ENCODE results near the gene ZNF483. TPM values are rescaled to one million over a fixed set of nuclear protein-coding genes. Genes with fewer than 3 reads are reported as not detected.

The ZNF483 gene
- total and polyA plus RNA-seq, 9 of the 15 experiments (the other 6 are each of a cell fraction or from before 2014, with no cell fraction given), result 0.04 to 1.0 (median 0.38) TPM

- peak in 1 of 2 experiments; percentile 81 for TF ChIP-seq E2F6 (IDR thresholded peaks at IDR 0.05; ENCODE audit: borderline replicate concordance in 1 of 2, extremely low read depth in 1 of 2, insufficient read depth in 1 of 2, insufficient read length in 1 of 2, low read depth in 1 of 2, low read length in 1 of 2, poor library complexity in 1 of 2, severe bottlenecking in 1 of 2)
- TF ChIP-seq FOXJ2 (tag; IDR thresholded peaks at IDR 0.05), result no peak
- no peak for TF ChIP-seq ZFP36 (IDR thresholded peaks at IDR 0.05; ENCODE audit: low read depth, low read length, partially characterized antibody)
- no peak for TF ChIP-seq ZNF347 (CRISPR knock-in tag; IDR thresholded peaks at IDR 0.05; ENCODE audit: low read depth)
- TF ChIP-seq PURB (CRISPR knock-in tag; IDR thresholded peaks at IDR 0.05; ENCODE audit: low read depth), result no peak
- TF ChIP-seq CREB5 (CRISPR knock-in tag; IDR thresholded peaks at IDR 0.05), result no peak
- no peak for TF ChIP-seq E2F4 (CRISPR knock-in tag; IDR thresholded peaks at IDR 0.05; ENCODE audit: low read depth)
- TF ChIP-seq BCOR (IDR thresholded peaks at IDR 0.05), result peak; percentile 33; the same call in 1 of the 2 replicates
- no peak for TF ChIP-seq SIRT6 (IDR thresholded peaks at IDR 0.05; ENCODE audit: low read depth, low read length)
- TF ChIP-seq HNRNPH1 (optimal IDR thresholded peaks at IDR 0.05; ENCODE audit: low read depth, low read length), result no peak
Measured at GRCh38 chr9:111483858-111484571, 41.0 kb upstream of the ZNF483 start, which contains the start of gene ECPAS (continued).

All from K562 (cell line).